Mucosa of rectum (tissue), 2 donors: ENCODE results near the gene MEF2D.

Experiments used
- H3K27ac ChIP-seq, 2 donors: one replicate each; pipeline ENCODE4 v1.7.0; 2013; ENCODE audit warnings: inconsistent platforms in 2 of 2, low read depth in 2 of 2, low read length in 2 of 2
- H3K27me3 ChIP-seq, 2 donors: one replicate each; pipeline ENCODE4 v1.7.0; 2013; ENCODE audit warnings: low read length in 2 of 2; ENCODE audit not compliant: control insufficient read depth in 2 of 2, insufficient read depth in 2 of 2
- H3K36me3 ChIP-seq, 2 donors: one replicate each; pipeline ENCODE4 v1.7.0; 2013; ENCODE audit warnings: low read length in 2 of 2; ENCODE audit not compliant: control insufficient read depth in 2 of 2, insufficient read depth in 2 of 2
- H3K4me1 ChIP-seq, 2 donors: one replicate each; pipeline ENCODE4 v1.7.0; 2013; ENCODE audit warnings: low read length in 2 of 2, mild to moderate bottlenecking in 1 of 2; ENCODE audit not compliant: control insufficient read depth in 2 of 2, insufficient read depth in 2 of 2
- H3K4me3 ChIP-seq, 2 donors: one replicate each; pipeline ENCODE4 v1.7.0; 2013; ENCODE audit warnings: low read length in 2 of 2
- H3K9ac ChIP-seq, 2 donors: one replicate each; pipeline ENCODE4 v1.7.0; 2013; ENCODE audit warnings: low read length in 2 of 2, low read depth in 1 of 2, mild to moderate bottlenecking in 1 of 2
- H3K9me3 ChIP-seq, 2 donors: one replicate each; pipeline ENCODE4 v1.7.0; 2013; ENCODE audit warnings: low read length in 2 of 2; ENCODE audit not compliant: control insufficient read depth in 2 of 2
- donor health status: healthy.
- donor health status: Normal muscosa, but diverticular disease.

Gene MEF2D

DNA sequence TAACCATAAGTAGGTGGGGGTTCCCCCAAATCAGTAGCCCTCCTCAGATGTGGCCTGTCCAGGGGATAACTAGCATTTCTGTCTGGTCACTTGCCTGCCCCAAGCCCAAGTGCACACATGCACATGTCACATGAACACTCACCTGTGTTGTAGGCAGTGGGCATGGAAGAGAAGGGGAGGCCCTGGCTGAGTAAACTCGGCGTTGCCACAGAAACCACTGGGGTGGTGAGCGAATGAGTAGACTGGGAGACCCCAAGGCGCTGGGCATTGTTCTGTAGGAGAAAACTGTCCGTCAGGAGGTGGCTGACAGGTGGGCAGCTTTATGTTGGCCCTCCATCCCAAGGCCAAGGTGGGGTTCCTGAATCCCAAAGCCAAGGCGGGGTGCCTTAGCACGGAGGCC, 25.6 kb downstream of the MEF2D start:
- Histone ChIP-seq H3K4me1 (peaks cover 32 to 34% of the 10 kb centered on the region in 2 donors), H3K4me3 (no peak overlapping the region), H3K36me3 (peaks cover 74 to 80% of the 10 kb centered on the region in 2 donors), H3K9ac (no peak overlapping the region), H3K9me3 (no peaks in the 10 kb centered on the region), H3K27ac (peak overlapping the region in 1 of 2 donors; percentile 43), H3K27me3 (no peaks in the 10 kb centered on the region)

DNA sequence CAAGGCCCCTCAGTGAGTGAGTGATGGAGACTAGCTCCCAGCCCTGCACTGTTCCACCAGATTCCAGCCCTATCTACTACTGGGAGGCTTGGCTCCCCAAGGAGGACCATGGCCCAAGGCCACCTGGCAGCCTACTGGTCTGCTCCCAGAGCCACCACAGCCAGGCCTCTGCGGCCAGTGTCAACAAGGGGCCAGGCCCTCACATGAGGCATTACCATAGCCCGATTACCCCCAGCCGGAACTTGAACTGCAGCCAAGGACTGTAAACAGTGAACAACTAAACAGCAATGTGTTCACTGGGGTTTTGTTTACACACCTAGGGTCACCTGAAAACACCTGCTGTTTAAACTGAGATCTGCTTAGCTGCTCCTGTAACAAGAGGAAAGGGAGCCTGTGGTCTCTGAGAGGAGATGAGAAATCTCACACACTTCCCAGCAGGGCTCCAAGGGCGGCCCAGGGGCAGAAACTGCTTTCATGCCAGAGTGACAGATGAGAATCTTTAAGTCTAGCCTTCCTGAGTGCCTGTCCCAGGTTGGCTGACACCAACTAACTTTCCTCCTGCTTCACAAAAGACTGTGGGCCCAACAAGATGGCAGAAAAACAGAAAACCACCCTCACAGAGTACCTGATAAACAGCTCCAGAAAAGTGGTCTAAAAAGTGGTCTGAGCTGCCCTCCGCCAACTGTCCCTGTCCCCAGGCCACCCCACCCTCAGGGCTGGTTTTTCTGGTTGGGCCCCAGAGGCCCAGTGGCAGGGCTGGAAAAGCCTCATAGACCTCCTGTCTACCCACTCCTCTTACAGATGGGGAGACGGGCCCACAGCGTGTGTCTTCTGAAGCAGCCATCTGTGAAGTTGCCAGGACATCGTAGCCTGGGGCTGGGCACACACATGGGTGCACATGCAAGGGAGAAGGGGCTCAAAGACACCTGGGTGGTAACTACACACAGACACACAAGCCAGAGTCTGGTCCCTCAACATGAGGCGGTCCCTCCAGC, 28.8 kb downstream of the MEF2D start:
- Histone ChIP-seq H3K4me1 (peaks cover 27 to 37% of the 10 kb centered on the region in 2 donors), H3K4me3 (peak overlapping the region in 1 of 2 donors; percentile 13), H3K36me3 (peaks cover 64 to 77% of the 10 kb centered on the region in 2 donors), H3K27ac (peak overlapping the region; percentile 93 to 96), H3K9me3 (no peaks in the 10 kb centered on the region), H3K9ac (peak overlapping the region; percentile 20 to 62), H3K27me3 (no peaks in the 10 kb centered on the region)

DNA sequence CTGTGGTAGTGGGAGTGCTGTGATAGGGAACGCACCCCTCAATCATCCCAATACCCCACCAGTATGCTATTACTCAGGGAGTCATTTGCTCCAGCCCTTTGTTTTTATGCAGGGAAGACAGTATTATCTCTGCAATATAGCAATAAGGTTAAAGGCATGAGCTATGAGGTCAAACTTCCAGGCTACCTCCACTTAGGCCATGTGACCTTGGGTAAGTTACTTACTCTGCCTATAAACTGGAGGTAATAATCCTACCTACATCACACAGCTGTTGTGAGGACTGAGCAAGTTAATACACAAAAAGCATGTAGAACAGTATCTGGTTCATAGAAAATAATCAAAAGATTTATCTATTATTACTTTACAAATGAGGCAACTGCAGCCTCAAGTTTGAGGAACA, 30.1 kb downstream of the MEF2D start:
- Histone ChIP-seq H3K36me3 (peaks cover 59 to 72% of the 10 kb centered on the region in 2 donors), H3K27me3 (no peaks in the 10 kb centered on the region), H3K4me3 (peak overlapping the region in 1 of 2 donors; percentile 25), H3K9me3 (no peaks in the 10 kb centered on the region), H3K27ac (peak overlapping the region; percentile 93 to 96), H3K4me1 (peaks cover 25 to 31% of the 10 kb centered on the region in 2 donors), H3K9ac (peak overlapping the region in 1 of 2 donors; percentile 39)

DNA sequence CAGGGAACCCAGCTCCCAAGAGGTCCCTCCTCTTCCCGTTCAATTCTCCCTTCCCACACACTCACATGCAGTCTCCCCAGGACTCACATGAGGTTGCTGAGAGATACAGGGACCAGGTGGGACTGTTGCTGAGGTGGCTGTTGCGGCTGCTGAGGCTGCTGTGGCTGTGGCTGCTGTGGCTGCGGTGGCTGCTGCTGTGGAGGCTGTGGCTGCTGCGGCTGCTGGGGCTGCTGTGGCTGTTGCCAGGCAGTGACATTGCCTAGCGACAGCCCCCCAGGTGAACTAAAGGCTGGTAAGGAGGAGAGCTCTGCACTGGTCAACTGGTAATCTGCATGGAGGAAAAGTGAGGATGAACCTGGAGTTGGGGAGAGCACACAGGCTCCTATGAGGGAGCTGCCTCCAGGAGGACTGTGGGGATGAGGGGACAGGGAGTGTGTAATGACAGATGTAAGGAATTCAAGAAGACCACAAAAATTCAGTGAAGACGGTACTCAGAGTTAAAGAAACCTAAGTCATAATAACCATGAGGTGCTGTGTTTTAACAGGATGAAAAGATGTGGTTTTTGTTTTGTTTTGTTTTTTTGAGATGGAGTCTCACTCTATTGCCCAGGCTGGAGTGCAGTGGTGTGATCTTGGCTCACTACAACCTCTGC, 31.8 kb downstream of the MEF2D start:
- Histone ChIP-seq H3K4me3 (no peak overlapping the region), H3K27ac (no peak overlapping the region), H3K9ac (no peak overlapping the region), H3K4me1 (peaks cover 36 to 46% of the 10 kb centered on the region in 2 donors), H3K36me3 (peaks cover 51 to 61% of the 10 kb centered on the region in 2 donors), H3K27me3 (no peaks in the 10 kb centered on the region), H3K9me3 (no peaks in the 10 kb centered on the region)

DNA sequence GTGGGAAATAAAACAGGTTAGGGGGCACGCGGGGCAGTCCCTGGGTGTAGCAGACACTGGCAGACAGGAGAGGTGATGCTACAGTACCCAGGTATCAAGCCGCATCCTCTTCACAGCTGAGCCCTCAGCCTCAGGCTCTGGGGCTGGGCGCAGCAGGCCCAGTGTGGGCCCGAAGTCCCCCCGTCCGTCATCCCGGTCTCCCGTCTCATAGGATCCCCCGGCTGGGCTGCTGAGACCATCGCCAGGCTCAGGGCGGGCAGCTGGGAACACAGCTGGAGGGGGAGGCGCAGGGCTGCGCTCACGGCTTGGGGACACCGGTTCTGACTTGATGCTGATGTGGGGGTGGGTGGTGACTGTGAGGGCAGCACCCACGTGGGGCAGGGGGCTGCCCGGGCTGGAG, 32.7 kb downstream of the MEF2D start:
- Histone ChIP-seq H3K9me3 (no peaks in the 10 kb centered on the region), H3K9ac (no peak overlapping the region), H3K4me3 (no peak overlapping the region), H3K4me1 (peaks cover 44 to 48% of the 10 kb centered on the region in 2 donors), H3K27me3 (no peaks in the 10 kb centered on the region), H3K27ac (no peak overlapping the region), H3K36me3 (peaks cover 44 to 58% of the 10 kb centered on the region in 2 donors)

DNA sequence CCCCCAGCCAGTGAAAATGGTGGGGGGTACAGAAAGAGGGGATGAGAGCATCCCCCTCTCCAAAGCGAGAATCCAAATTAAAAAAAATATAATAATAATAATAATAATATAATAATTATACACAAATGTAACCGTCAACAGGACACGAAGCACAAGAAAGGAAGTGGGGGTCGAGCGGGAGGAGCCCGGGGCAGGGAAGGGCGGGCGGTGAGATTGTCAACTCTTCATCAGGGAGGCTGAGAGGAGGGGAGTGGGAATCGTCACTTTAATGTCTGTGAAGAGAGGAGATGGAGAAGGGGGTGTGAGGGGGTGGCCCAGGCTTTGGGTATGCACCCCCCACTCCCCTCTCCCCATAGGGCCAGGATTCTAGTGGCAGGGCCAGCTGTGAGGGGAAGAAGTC, 33.2 kb downstream of the MEF2D start:
- H3K27ac ChIP-seq, result no peak overlapping the region
- H3K36me3 ChIP-seq, result peaks cover 44 to 58% of the 10 kb centered on the region in 2 donors
- H3K9ac ChIP-seq, result no peak overlapping the region
- H3K4me1 ChIP-seq, result peaks cover 44 to 49% of the 10 kb centered on the region in 2 donors
- H3K9me3 ChIP-seq, result no peaks in the 10 kb centered on the region
- H3K4me3 ChIP-seq, result no peak overlapping the region
- no peaks in the 10 kb centered on the region for H3K27me3 ChIP-seq

DNA sequence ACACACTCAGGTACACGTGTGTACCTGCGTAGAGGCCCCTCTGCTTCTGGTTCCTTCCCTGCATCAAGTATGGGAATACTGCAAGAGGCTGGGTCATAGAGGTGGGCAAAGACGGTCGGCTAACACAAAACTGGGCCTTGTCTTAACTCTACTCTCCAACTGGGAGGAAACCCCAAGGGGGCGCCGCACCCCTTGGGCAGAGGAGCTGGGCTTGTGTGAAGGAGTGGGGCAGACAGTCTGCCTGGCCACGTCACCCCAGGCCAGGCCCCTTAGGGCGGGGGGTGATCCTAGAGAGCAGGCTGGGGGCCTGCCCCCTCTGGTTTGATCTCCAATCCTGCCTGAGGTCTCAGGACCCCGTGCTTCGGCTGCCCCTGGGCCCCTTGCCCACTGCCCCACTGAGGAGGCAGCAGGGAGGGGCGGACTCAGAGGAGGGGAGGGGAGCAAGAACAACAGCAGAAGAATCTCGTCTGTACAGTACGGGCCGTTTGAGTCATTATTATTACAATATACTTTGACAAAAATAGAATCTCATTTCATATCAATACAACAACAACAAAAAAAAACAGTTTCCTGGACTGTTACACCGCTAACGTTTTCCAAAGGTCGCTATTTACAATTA, 34.7 kb downstream of the MEF2D start:
- Histone ChIP-seq H3K36me3 (peaks cover 33 to 46% of the 10 kb centered on the region in 2 donors), H3K9ac (no peak overlapping the region)

DNA sequence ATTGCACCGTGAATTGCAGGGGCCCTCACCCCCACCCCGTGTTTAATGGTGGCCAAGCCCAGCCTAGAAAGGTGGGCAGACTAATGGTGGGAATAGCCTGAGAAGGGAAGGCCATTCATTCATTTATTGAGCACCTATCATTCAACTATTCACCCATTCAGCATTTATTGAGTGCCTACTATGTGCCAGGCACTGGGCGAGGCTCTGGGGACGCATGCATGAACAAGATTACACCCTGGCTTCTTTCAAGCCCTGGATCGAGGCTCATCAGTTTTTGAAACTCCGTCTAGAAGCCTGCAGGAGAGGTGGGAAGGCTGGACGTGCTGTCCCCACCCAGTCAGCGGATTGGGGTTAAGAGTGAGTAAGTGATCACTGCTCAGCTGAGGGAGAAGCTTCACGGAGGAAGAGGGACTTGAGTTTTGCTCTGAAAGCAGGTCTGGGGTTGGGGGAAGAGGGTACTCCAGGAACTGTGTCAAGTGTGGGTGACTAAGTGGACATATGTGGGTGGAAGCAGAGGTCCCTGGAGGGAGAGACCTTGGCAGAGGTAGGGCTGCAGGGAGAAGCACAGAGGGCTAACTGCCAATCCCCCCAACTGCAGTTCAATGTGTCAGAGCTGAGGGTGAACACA, 35.6 kb downstream of the MEF2D start:
- H3K27me3 ChIP-seq, result no peaks in the 10 kb centered on the region
- no peak overlapping the region for H3K9ac ChIP-seq
- peak overlapping the region; percentile 45 to 58 for H3K27ac ChIP-seq
- peaks cover 33 to 42% of the 10 kb centered on the region in 2 donors for H3K36me3 ChIP-seq
- peaks cover 30 to 33% of the 10 kb centered on the region in 2 donors for H3K4me1 ChIP-seq
- H3K9me3 ChIP-seq, result no peaks in the 10 kb centered on the region
- no peak overlapping the region for H3K4me3 ChIP-seq

More for the DNA sequence above, 34.7 kb downstream of the MEF2D start:
- H3K4me1 ChIP-seq, result peaks cover 38 to 41% of the 10 kb centered on the region in 2 donors
- no peak overlapping the region for H3K4me3 ChIP-seq
- no peaks in the 10 kb centered on the region for H3K27me3 ChIP-seq
- H3K9me3 ChIP-seq, result no peaks in the 10 kb centered on the region
- no peak overlapping the region for H3K27ac ChIP-seq

DNA sequence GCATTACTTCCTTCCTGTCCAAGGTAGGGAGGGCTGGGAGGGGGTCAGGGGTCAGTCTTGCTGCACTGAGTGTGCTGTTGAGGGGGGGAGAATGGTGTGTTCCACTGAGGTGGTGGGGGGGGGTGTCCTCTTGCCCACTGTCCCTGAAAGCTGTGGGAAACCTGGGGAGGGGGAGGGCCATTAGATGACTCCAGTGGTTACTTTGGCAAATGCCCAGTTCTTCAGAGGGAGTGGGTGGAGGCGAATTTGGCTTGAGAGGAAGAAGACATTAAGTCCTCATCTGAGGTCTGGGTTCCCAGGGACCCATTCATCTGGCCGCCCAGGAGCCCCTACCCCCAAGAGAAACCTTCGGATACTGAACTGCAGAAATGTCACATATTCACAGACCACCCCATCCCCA, 36.2 kb downstream of the MEF2D start:
- Histone ChIP-seq H3K36me3 (peaks cover 33 to 36% of the 10 kb centered on the region in 2 donors), H3K27me3 (no peaks in the 10 kb centered on the region), H3K4me3 (no peak overlapping the region), H3K9ac (no peak overlapping the region), H3K4me1 (peaks cover 28 to 30% of the 10 kb centered on the region in 2 donors), H3K9me3 (no peaks in the 10 kb centered on the region), H3K27ac (peak overlapping the region; percentile 45 to 58)
